HepG2 (cell line): ENCODE results near the gene EPB41. TPM values are rescaled to one million over a fixed set of nuclear protein-coding genes. Genes with fewer than 3 reads are reported as not detected.

Source experiments
- ATAC-seq: fragments of 200-7000 bp; cut with Tn5 transposase; 3 replicates; pipeline ENCODE4 v1.9.1; 2020; ENCODE audit warnings: mild to moderate bottlenecking, moderate library complexity
- BruUV-seq: library from RNA; stranded (reverse); fragments of 400-500 nt; replicated peaks from 2 replicates; lab custom pipeline; 2021; lab: Mats Ljungman, UMichigan
- CTCF ChIA-PET: fragments of 300-600 bp; formaldehyde crosslinking; extraction: SDS; loops from one replicate; lab custom pipeline; 2021; ENCODE audit warnings: low total read pairs, inconsistent platforms, low intra/inter-chr PET ratio; lab: Yijun Ruan, JAX
- POLR2A ChIA-PET: fragments of 350-600 bp; sonication (Branson Sonifier 250); formaldehyde crosslinking; loops from one replicate; lab custom pipeline; 2020; ENCODE audit warnings: antibody characterized with exemption, inconsistent platforms; lab: Yijun Ruan, JAX
- DNase-seq: peaks from one replicate; pipeline ENCODE4 v3.0.0-alpha.2; 2015; ENCODE audit warnings: low spot score
- FAIRE-seq: peaks from 3 replicates; lab custom pipeline; 2011; peaks lifted over from hg19 to GRCh38; lab: Jason Lieb, UNC
- H2AFZ ChIP-seq: one replicate; pipeline ENCODE4 v1.6.1; 2011; ENCODE audit warnings: low read length, inconsistent platforms
- H3K27ac ChIP-seq: fragments of 300-600 bp; 3 replicates; pipeline ENCODE4 v1.8.0; 2011; ENCODE audit warnings: mixed run types, mild to moderate bottlenecking, mixed read lengths, low read length, inconsistent platforms; ENCODE audit not compliant: insufficient read depth; ENCODE audit errors: extremely low read length
- H3K27me3 ChIP-seq, 2 experiments: fragments of 200-600 bp in 1 of 2; 2 replicates in 1 of 2; 3 replicates in 1 of 2; pipeline versions ENCODE4 v1.6.0 to v1.8.0; 2011; ENCODE audit warnings: low read length in 2 of 2, mild to moderate bottlenecking in 2 of 2, moderate library complexity in 2 of 2, inconsistent platforms in 1 of 2; ENCODE audit not compliant: insufficient read depth in 2 of 2, control insufficient read depth in 1 of 2
- H3K36me3 ChIP-seq, 2 experiments: fragments of 200-600 bp in 1 of 2; replicated peaks in 1 of 2; 2 replicates in 1 of 2; 3 replicates in 1 of 2; pipeline versions ENCODE4 v1.5.1 to v1.8.0; 2011; ENCODE audit warnings: low read length in 2 of 2, inconsistent platforms in 1 of 2; ENCODE audit not compliant: insufficient read depth in 2 of 2, control insufficient read depth in 1 of 2
- H3K4me1 ChIP-seq: 2 replicates; pipeline ENCODE4 v1.5.1; 2012; ENCODE audit warnings: low read length, inconsistent platforms; ENCODE audit not compliant: insufficient read depth
- H3K4me2 ChIP-seq: 2 replicates; pipeline ENCODE4 v1.6.0; 2011; ENCODE audit warnings: low read depth, low read length, inconsistent platforms
- H3K4me3 ChIP-seq, 3 experiments: fragments of 200-600 bp in 1 of 3; sonication (generic), shearing (Covaris generic) in 1 of 3; replicated peaks in 1 of 3; 2 replicates each; pipeline ENCODE4 v1.5.1; 2011 to 2016; ENCODE audit warnings: low read length in 3 of 3, inconsistent platforms in 2 of 3, low read depth in 2 of 3, mild to moderate bottlenecking in 2 of 3, control low read depth in 1 of 3, mixed read lengths in 1 of 3; ENCODE audit not compliant: insufficient read depth in 1 of 3
- H3K79me2 ChIP-seq: one replicate; pipeline ENCODE4 v1.6.1; 2011; ENCODE audit warnings: low read length, inconsistent platforms; ENCODE audit not compliant: insufficient read depth
- H3K9ac ChIP-seq: 2 replicates; pipeline ENCODE4 v1.6.0; 2011; ENCODE audit warnings: mild to moderate bottlenecking, low read depth, low read length, inconsistent platforms; ENCODE audit not compliant: insufficient read depth
- H3K9me3 ChIP-seq: 2 replicates; pipeline ENCODE4 v1.5.1; 2012; ENCODE audit warnings: mild to moderate bottlenecking, low read length
- H4K20me1 ChIP-seq: 2 replicates; pipeline ENCODE4 v1.6.0; 2011; ENCODE audit warnings: inconsistent platforms, mild to moderate bottlenecking, low read length, moderate library complexity; ENCODE audit not compliant: insufficient read depth
- DNMT3B ChIP-seq: conservative IDR thresholded peaks from 2 replicates; pipeline ENCODE4 v1.6.1; 2016; ENCODE audit warnings: missing biosample characterization, control low read depth
- ERF ChIP-seq: IDR thresholded peaks from 2 replicates; pipeline ENCODE4 v1.6.1; 2018; ENCODE audit warnings: missing biosample characterization, missing genetic modification reagents
- GATA4 ChIP-seq: sonication (generic); IDR thresholded peaks from 2 replicates; pipeline ENCODE4 v1.6.1; 2016; ENCODE audit warnings: antibody characterized with exemption, low read depth, borderline replicate concordance
- JUN ChIP-seq: sonication (generic); formaldehyde crosslinking; IDR thresholded peaks from 2 replicates; pipeline ENCODE4 v1.4.0; 2020; ENCODE audit warnings: mild to moderate bottlenecking, missing genetic modification reagents
- KMT2A ChIP-seq: sonication (generic); formaldehyde crosslinking; IDR thresholded peaks from 2 replicates; pipeline ENCODE4 v1.4.0; 2020; ENCODE audit warnings: missing genetic modification reagents
- MIER2 ChIP-seq: IDR thresholded peaks from 2 replicates; pipeline ENCODE4 v1.6.1; 2016; ENCODE audit warnings: missing biosample characterization, missing genetic modification reagents
- PAWR ChIP-seq: sonication (generic); formaldehyde crosslinking; IDR thresholded peaks from 2 replicates; pipeline ENCODE4 v1.4.0; 2020; ENCODE audit warnings: missing genetic modification reagents, mild to moderate bottlenecking, borderline replicate concordance
- SMAD1 ChIP-seq: sonication (generic); formaldehyde crosslinking; IDR thresholded peaks from 2 replicates; pipeline ENCODE4 v1.4.0; 2020; ENCODE audit warnings: missing genetic modification reagents, low read depth, mild to moderate bottlenecking, borderline replicate concordance
- STAT6 ChIP-seq: sonication (generic); formaldehyde crosslinking; IDR thresholded peaks from 2 replicates; pipeline ENCODE4 v1.4.0; 2020; ENCODE audit warnings: missing genetic modification reagents, mild to moderate bottlenecking, borderline replicate concordance
- U2AF1 ChIP-seq: fragments of 200-400 bp; formaldehyde crosslinking; optimal IDR thresholded peaks from 2 replicates; pipeline ENCODE3; 2017; ENCODE audit warnings: mild to moderate bottlenecking, low read depth, low read length
- ZBTB38 ChIP-seq: sonication (generic); formaldehyde crosslinking; IDR thresholded peaks from 2 replicates; pipeline ENCODE4 v1.5.1; 2020; ENCODE audit warnings: mild to moderate bottlenecking, missing genetic modification reagents
- ZFP82 ChIP-seq: sonication (generic); formaldehyde crosslinking; IDR thresholded peaks from 2 replicates; pipeline ENCODE4 v1.5.1; 2020; ENCODE audit warnings: mild to moderate bottlenecking, missing genetic modification reagents, borderline replicate concordance
- ZNF550 ChIP-seq: sonication (generic); formaldehyde crosslinking; IDR thresholded peaks from 2 replicates; pipeline ENCODE4 v1.4.0; 2020; ENCODE audit warnings: mild to moderate bottlenecking, missing genetic modification reagents, borderline replicate concordance
- ZNF607 ChIP-seq: sonication (generic); formaldehyde crosslinking; IDR thresholded peaks from 2 replicates; pipeline ENCODE4 v1.5.1; 2020; ENCODE audit warnings: missing genetic modification reagents, mild to moderate bottlenecking, borderline replicate concordance
- ZZZ3 ChIP-seq: sonication (generic); formaldehyde crosslinking; IDR thresholded peaks from 2 replicates; pipeline ENCODE4 v1.4.0; 2020; ENCODE audit warnings: missing genetic modification reagents, mild to moderate bottlenecking, borderline replicate concordance
- WGBS: methylation state at CpG from one replicate; pipeline ENCODE4 v1.1.6; 2017; ENCODE audit warnings: low lambda C conversion rate; 5-methylcytosine and 5-hydroxymethylcytosine counted together
- in situ Hi-C: cut with HindIII; loops from 2 replicates; pipeline ENCODE4 v1.10.0; 2017; ENCODE audit warnings: low pct_unique_long_range_greater_than_20kb; ENCODE audit not compliant: extremely low pct_ligation_motif_present
- intact Hi-C: fragments of 100-400 bp; cut with micrococcal nuclease; formaldehyde crosslinking; loops from one replicate; pipeline ENCODE4 v1.10.0; 2022; ENCODE audit not compliant: unreplicated experiment
- polyA plus RNA-seq, 8 experiments: library from polyadenylated mRNA; depleted of rRNA in 3 of 8; stranded (reverse) in 7 of 8; unstranded in 1 of 8; fragments of >200 nt; fragmentation: Illumina TruSeq in 4 of 8; extraction: Trizol in 4 of 8; gene quantifications; 2 replicates each; pipeline versions ENCODE4 v1.2.1 to v1.2.3, GENCODE V29; 2011 to 2016; ENCODE audit warnings: low read depth in 4 of 8, missing spikeins in 1 of 8, mixed read lengths in 1 of 8; ENCODE audit not compliant: insufficient read depth in 1 of 8
- total RNA-seq, 5 experiments: library from RNA; depleted of rRNA; stranded (reverse); fragments of >200 nt; fragmentation: Illumina TruSeq; extraction: Trizol; gene quantifications; 2 replicates each; pipeline ENCODE4 v1.2.3, GENCODE V29; 2016; ENCODE audit warnings: low read depth in 1 of 5
- TF ChIP-seq, protein P1 (sequence below), 2 experiments: sonication (generic) in 1 of 2; formaldehyde crosslinking in 1 of 2; IDR thresholded peaks; 2 replicates each; pipeline versions ENCODE4 v1.4.0 to v1.6.1; 2018 to 2020; ENCODE audit warnings: missing genetic modification reagents in 2 of 2, borderline replicate concordance in 1 of 2, low read depth in 1 of 2, mild to moderate bottlenecking in 1 of 2, missing biosample characterization in 1 of 2

EPB41 gene
- total and polyA plus RNA-seq, 2 of the 13 experiments (the other 11 are each of a cell fraction or from before 2014, with no cell fraction given) = 34.5 to 46.7 TPM

DNA sequence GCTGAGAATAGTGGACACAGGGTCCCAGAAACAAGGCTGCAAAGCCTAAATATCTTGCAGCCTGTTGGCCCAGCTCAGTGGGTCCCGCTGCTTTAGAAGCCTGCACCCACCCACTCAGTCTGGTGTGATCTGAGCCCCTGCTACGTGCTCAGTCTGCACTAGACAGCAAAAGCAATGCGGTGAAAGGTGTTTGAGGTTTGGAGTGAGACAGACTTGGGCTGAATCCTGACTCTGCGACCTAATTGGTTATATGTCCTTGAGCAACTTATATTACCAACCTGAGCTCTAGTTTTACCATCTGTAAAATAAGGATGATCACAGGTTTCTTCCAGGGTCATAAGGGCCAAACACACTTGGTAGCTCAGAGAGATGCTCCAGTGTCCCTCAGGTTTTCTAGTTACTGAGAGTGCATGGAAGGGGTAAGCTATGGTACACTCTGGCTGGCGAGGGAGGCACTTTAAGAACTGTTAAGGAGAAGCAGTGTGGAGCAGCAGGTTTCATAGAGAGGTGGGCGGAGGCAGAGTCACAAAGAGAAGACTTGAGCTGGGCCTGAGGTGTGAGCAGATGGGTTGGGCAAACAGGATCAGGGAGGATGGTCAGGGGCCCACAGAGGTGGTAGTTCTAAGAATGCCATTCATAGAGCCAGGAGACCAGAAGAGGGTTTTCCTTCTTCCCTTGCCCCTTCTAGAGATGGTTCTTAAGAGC is 199.2 kb downstream of the EPB41 start:
- no peaks in the 10 kb centered on the region for H3K79me2 ChIP-seq
- intact Hi-C loops = no loop called here
- WGBS = 78% methylated on average over 5 of the region's 6 CpGs
- peaks cover 11% of the 10 kb centered on the region for H3K4me1 ChIP-seq
- no peak for ATAC-seq
- H2AFZ ChIP-seq = no peak overlapping the region
- no peaks in the 10 kb centered on the region for H4K20me1 ChIP-seq
- no peak overlapping the region for H3K9ac ChIP-seq
- no peak for DNase-seq
- ChIA-PET POLR2A (no interaction called here), CTCF (no interaction called here)
- no peaks in the 10 kb centered on the region for H3K27me3 ChIP-seq
- no peaks in the 10 kb centered on the region for H3K9me3 ChIP-seq
- no TSS peak for BruUV-seq
- peaks cover 22 to 51% of the 10 kb centered on the region in 2 experiments for H3K36me3 ChIP-seq
- H3K4me3 ChIP-seq = no peak overlapping the region
- no peak for FAIRE-seq
- H3K4me2 ChIP-seq = no peak overlapping the region
- in situ Hi-C loops = no loop called here
- TF ChIP-seq SMAD1 (no peak), ZFP82 (CRISPR knock-in tag) (no peak), GATA4 (no peak), ZNF550 (CRISPR knock-in tag) (no peak), ZZZ3 (no peak), JUN (CRISPR knock-in tag) (no peak), PAWR (no peak), ZBTB38 (no peak), MIER2 (CRISPR knock-in tag) (no peak), KMT2A (CRISPR knock-in tag) (no peak)
- H3K27ac ChIP-seq = no peak overlapping the region

DNA sequence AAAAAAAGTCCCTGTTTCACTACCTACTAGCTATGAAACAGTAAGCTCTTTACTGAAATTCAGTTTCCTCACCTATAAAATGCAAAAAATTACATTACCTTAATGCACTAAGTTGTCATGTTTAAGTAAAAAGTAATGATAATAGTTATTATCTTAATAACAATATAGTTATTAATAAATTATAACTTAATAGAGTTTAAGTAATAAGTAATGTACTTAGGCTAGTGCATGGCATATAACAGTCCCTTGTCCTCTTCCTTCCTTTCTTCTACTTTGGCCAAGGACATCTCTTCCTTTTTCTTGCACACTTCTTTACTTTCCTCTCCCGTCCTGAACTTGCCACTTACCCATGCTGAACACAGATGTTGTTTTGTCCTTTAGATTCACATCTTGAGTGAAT is 200.3 kb downstream of the EPB41 start:
- Histone ChIP-seq H3K9me3 (no peaks in the 10 kb centered on the region), H4K20me1 (no peaks in the 10 kb centered on the region), H3K27ac (no peak overlapping the region), H3K4me1 (peaks cover 11% of the 10 kb centered on the region), H2AFZ (no peak overlapping the region), H3K9ac (no peak overlapping the region), H3K27me3 (no peaks in the 10 kb centered on the region), H3K36me3 (peaks cover 20 to 45% of the 10 kb centered on the region in 2 experiments), H3K4me2 (no peak overlapping the region), H3K79me2 (no peaks in the 10 kb centered on the region), H3K4me3 (no peak overlapping the region)
- intact Hi-C loops (no loop called here), in situ Hi-C loops (no loop called here)
- CTCF ChIA-PET = no interaction called here
- no TSS peak for BruUV-seq
- ATAC-seq (no peak), FAIRE-seq (no peak), DNase-seq (no peak)
- POLR2A ChIA-PET = no interaction called here
- WGBS = 91% methylated on average over 1 of the region's 1 CpG
- TF ChIP-seq DNMT3B (no peak), U2AF1 (no peak), STAT6 (no peak), ERF (CRISPR knock-in tag) (no peak), ZNF607 (CRISPR knock-in tag) (no peak)
- TF ChIP-seq, protein P1, sequence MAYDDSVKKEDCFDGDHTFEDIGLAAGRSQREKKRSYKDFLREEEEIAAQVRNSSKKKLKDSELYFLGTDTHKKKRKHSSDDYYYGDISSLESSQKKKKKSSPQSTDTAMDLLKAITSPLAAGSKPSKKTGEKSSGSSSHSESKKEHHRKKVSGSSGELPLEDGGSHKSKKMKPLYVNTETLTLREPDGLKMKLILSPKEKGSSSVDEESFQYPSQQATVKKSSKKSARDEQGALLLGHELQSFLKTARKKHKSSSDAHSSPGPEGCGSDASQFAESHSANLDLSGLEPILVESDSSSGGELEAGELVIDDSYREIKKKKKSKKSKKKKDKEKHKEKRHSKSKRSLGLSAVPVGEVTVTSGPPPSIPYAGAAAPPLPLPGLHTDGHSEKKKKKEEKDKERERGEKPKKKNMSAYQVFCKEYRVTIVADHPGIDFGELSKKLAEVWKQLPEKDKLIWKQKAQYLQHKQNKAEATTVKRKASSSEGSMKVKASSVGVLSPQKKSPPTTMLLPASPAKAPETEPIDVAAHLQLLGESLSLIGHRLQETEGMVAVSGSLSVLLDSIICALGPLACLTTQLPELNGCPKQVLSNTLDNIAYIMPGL (CRISPR knock-in tag; IDR thresholded peaks at IDR 0.05; ENCODE audit: borderline replicate concordance in 1 of 2, low read depth in 1 of 2) = no peak
